ENCODE results near the gene PRC1.

Gene PRC1

GRCh38 chr15:90988296-90988695 lies 6.0 kb downstream of the PRC1 start:
- DNase-seq = peak; percentile 62

- DNase-seq = peak; percentile 39
Observed at GRCh38 chr15:90987561-90988141, 6.7 kb downstream of the PRC1 start.

GRCh38 chr15:90986790-90987507 lies 7.4 kb downstream of the PRC1 start:
- peak; percentile 28 for DNase-seq

- no peak for DNase-seq
Observed at GRCh38 chr15:90982135-90982534, 12.2 kb downstream of the PRC1 start.

GRCh38 chr15:90981681-90982080 lies 12.7 kb downstream of the PRC1 start:
- DNase-seq = no peak

- DNase-seq = peak; percentile 29
Observed at GRCh38 chr15:90979582-90979981, 14.8 kb downstream of the PRC1 start.

- DNase-seq = no peak
Observed at GRCh38 chr15:90974216-90974615, 20.1 kb downstream of the PRC1 start.

GRCh38 chr15:90972133-90972532 lies 22.2 kb downstream of the PRC1 start:
- no peak for DNase-seq

GRCh38 chr15:90970274-90970673 lies 24.1 kb downstream of the PRC1 start:
- DNase-seq = no peak

- no peak for DNase-seq
Observed at GRCh38 chr15:90968434-90968833, 25.9 kb downstream of the PRC1 start.

- DNase-seq = no peak
Observed at GRCh38 chr15:90967206-90967605, 27.1 kb downstream of the PRC1 start.

- DNase-seq = no peak
Observed at GRCh38 chr15:90966262-90966661, 28.1 kb downstream of the PRC1 start.

GRCh38 chr15:90962021-90962420 lies 32.3 kb downstream of the PRC1 start:
- no peak for DNase-seq

- DNase-seq = no peak
Observed at GRCh38 chr15:90960298-90961091, 33.8 kb downstream of the PRC1 start.

- DNase-seq = no peak
Observed at GRCh38 chr15:90959894-90960293, 34.4 kb downstream of the PRC1 start.

- no peak for DNase-seq
Observed at GRCh38 chr15:90959028-90959595, 35.2 kb downstream of the PRC1 start.

GRCh38 chr15:90957791-90958190 lies 36.5 kb downstream of the PRC1 start:
- DNase-seq = no peak

- no peak for DNase-seq
Observed at GRCh38 chr15:90957031-90957790, 37.1 kb downstream of the PRC1 start.

GRCh38 chr15:90956274-90957030 lies 37.9 kb downstream of the PRC1 start:
- peak; percentile 83 for DNase-seq

- peak; percentile 57 for DNase-seq
Observed at GRCh38 chr15:90955624-90956273, 38.6 kb downstream of the PRC1 start.

All from hematopoietic multipotent progenitor cell treated with erythropoietin and hydrocortisone succinate and interleukin-3 and kit ligand, for 6 days (in vitro differentiated cells).